ENCODE measurements around the gene VGLL3. TPM values are rescaled to one million over a fixed set of nuclear protein-coding genes. Genes with fewer than 3 reads are reported as not detected.

Gene VGLL3
- total RNA-seq, 1 donor = 38.8 TPM

GRCh38 chr3:87009271-87009670 lies 18.3 kb upstream of the VGLL3 start:
- no peak for TF ChIP-seq CTCF (IDR thresholded peaks at IDR 0.05; ENCODE audit: insufficient read depth, low read length)
- DNase-seq (ENCODE audit: low read depth) = no peak
- no peak overlapping the region for H3K4me3 ChIP-seq (ENCODE audit: low read depth, low read length)

DNA sequence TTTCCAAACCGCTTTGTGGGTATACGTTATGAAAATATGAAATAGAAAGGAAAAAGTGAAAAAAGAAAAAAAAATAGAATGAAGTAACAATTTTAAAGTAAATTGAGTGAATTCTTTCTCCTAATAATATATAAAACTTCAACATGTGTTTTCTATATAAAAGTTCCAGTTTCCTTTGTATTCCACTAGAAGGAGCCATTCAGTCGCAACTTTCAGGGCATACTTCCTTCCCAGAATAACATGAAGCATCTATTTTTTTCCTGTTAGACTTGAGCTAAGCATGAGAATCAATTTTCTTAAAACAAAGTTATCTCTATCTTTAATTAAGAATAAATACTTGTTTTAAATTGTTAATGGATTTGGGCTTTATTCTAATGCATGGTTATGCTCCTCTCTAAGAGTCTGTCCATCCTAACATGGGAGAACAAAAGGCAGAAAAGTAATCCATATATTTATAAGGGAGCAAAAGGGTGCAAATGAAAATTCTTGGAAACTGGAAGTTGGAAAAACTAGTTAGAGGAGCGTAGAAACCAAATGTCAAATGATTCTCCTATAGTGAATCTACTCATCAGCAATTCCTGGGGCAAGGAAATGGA lies 16.0 kb upstream of the VGLL3 start:
- peak; percentile 67 for DNase-seq (ENCODE audit: low read depth)
- no peak overlapping the region for H3K4me3 ChIP-seq (ENCODE audit: low read depth, low read length)
- peak; percentile 65 for TF ChIP-seq CTCF (IDR thresholded peaks at IDR 0.05; ENCODE audit: insufficient read depth, low read length)

DNA sequence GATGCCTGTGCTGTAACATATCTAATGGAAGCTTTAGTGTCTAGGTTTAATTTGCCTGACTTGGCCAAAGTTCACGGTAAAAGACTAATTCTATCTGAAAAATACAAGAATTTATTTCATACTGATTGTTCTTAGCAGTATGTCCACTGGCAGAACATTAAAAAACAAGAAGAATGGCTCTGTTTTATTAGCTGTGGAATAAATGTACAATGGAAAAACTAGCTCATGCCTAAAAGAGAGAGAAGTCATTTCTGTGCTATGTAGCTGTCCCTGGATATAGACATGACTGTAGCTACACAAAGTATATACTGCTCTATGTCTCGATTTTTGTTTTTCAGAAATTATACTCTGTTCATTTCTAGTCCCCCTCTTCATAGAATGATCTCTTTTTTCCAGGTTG lies 13.9 kb upstream of the VGLL3 start:
- DNase-seq (ENCODE audit: low read depth) = no peak
- TF ChIP-seq CTCF (IDR thresholded peaks at IDR 0.05; ENCODE audit: insufficient read depth, low read length) = no peak
- no peak overlapping the region for H3K4me3 ChIP-seq (ENCODE audit: low read depth, low read length)

DNA sequence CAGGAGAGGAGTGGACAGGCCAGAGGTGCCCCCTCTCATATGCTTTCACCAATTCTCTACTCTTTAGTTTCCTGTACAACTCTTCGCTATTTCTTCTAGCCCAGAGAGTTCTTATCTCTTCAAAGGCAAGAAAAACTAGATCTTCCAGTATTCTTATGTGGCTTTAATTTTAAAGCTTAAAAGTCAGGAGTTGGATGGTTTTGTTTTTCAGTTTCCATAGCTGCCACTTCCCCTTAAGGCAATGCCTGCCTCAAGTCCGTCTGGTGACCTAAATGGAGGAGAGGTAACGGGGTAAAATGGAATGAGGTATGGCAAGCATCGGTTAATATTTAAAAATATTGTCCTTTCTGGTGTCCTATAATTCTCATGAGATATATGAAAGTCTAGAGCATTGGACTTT lies 11.4 kb upstream of the VGLL3 start:
- no peak for DNase-seq (ENCODE audit: low read depth)
- no peak overlapping the region for H3K4me3 ChIP-seq (ENCODE audit: low read depth, low read length)
- TF ChIP-seq CTCF (IDR thresholded peaks at IDR 0.05; ENCODE audit: insufficient read depth, low read length) = no peak

GRCh38 chr3:87001473-87002098 lies 10.6 kb upstream of the VGLL3 start:
- DNase-seq (ENCODE audit: low read depth) = no peak
- no peak for TF ChIP-seq CTCF (IDR thresholded peaks at IDR 0.05; ENCODE audit: insufficient read depth, low read length)
- no peak overlapping the region for H3K4me3 ChIP-seq (ENCODE audit: low read depth, low read length)

DNA sequence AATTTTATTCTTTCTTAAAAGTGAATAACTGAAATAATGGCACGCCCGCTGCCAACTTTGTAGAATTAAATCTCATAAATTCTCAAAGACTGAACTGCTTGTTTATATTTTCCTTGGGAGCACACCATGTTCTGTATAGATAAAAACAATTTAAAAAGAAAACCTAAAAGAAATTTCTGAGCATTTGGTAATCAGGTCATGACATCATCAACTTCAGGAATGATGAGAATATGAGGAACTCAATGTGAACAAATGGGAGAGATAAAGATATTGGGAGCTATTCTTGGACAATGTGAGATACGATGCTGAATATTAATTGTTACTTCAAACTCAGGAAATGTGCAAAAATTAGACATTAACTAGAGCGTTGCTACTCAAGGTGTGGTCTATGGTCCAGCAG lies 10.0 kb upstream of the VGLL3 start:
- no peak for TF ChIP-seq CTCF (IDR thresholded peaks at IDR 0.05; ENCODE audit: insufficient read depth, low read length)
- H3K4me3 ChIP-seq (ENCODE audit: low read depth, low read length) = no peak overlapping the region
- no peak for DNase-seq (ENCODE audit: low read depth)

- H3K4me3 ChIP-seq (ENCODE audit: low read depth, low read length) = no peak overlapping the region
- TF ChIP-seq CTCF (IDR thresholded peaks at IDR 0.05; ENCODE audit: insufficient read depth, low read length) = no peak
- no peak for DNase-seq (ENCODE audit: low read depth)
Measured at GRCh38 chr3:86998569-86998968, 7.6 kb upstream of the VGLL3 start.

All from fibroblast of the aortic adventitia (primary cell).